Mesendoderm (in vitro differentiated cells): ENCODE data around the gene CDK14.

Experiments used
- DNase-seq: peaks from one replicate; pipeline ENCODE4 v3.0.0; 2013
- H2AK5ac ChIP-seq: 2 replicates; pipeline ENCODE4 v1.6.1; 2013; ENCODE audit warnings: low read length, inconsistent platforms
- H2BK120ac ChIP-seq: 2 replicates; pipeline ENCODE4 v1.6.1; 2013; ENCODE audit warnings: low read depth, mild to moderate bottlenecking, low read length, moderate library complexity, mixed read lengths
- H2BK15ac ChIP-seq: replicated peaks from 2 replicates; pipeline ENCODE4 v1.6.1; 2013; ENCODE audit warnings: low read depth, mild to moderate bottlenecking, moderate library complexity
- H2BK5ac ChIP-seq: 2 replicates; pipeline ENCODE4 v1.6.1; 2013; ENCODE audit warnings: low read length, inconsistent platforms
- H3K18ac ChIP-seq: 2 replicates; pipeline ENCODE4 v1.6.1; 2013; ENCODE audit warnings: mild to moderate bottlenecking, low read length, mixed read lengths
- H3K23ac ChIP-seq: one replicate; pipeline ENCODE4 v1.6.1; 2013; ENCODE audit warnings: low read length
- H3K27ac ChIP-seq: 2 replicates; pipeline ENCODE4 v1.5.1; 2013; ENCODE audit warnings: low read depth, mild to moderate bottlenecking, inconsistent platforms, low read length, moderate library complexity
- H3K27me3 ChIP-seq: 2 replicates; pipeline ENCODE4 v1.6.1; 2013; ENCODE audit warnings: low read length, control low read depth, mild to moderate bottlenecking, inconsistent platforms; ENCODE audit not compliant: insufficient read depth, poor library complexity
- H3K36me3 ChIP-seq: 2 replicates; pipeline ENCODE4 v1.6.1; 2013; ENCODE audit warnings: low read length, inconsistent platforms; ENCODE audit not compliant: control insufficient read depth, insufficient read depth
- H3K4ac ChIP-seq: one replicate; pipeline ENCODE4 v1.6.1; 2013; ENCODE audit warnings: low read depth, mild to moderate bottlenecking, low read length, moderate library complexity
- H3K4me1 ChIP-seq: 2 replicates; pipeline ENCODE4 v1.6.1; 2013; ENCODE audit warnings: low read depth, low read length, inconsistent platforms; ENCODE audit not compliant: control insufficient read depth
- H3K4me2 ChIP-seq: 2 replicates; pipeline ENCODE4 v1.6.1; 2013; ENCODE audit warnings: low read length
- H3K4me3 ChIP-seq: 2 replicates; pipeline ENCODE4 v1.5.1; 2013; ENCODE audit warnings: mild to moderate bottlenecking, low read length
- H3K56ac ChIP-seq: one replicate; pipeline ENCODE4 v1.6.1; 2013; ENCODE audit warnings: low read length
- H3K79me1 ChIP-seq: 2 replicates; pipeline ENCODE4 v1.6.1; 2013; ENCODE audit warnings: low read length, inconsistent platforms
- H3K79me2 ChIP-seq: 2 replicates; pipeline ENCODE4 v1.6.1; 2013; ENCODE audit warnings: mild to moderate bottlenecking, low read length; ENCODE audit not compliant: control insufficient read depth, insufficient read depth
- H3K9ac ChIP-seq: 2 replicates; pipeline ENCODE4 v1.6.1; 2013; ENCODE audit warnings: low read length, inconsistent platforms
- H4K5ac ChIP-seq: one replicate; pipeline ENCODE4 v1.6.1; 2013; ENCODE audit warnings: low read length
- H4K8ac ChIP-seq: one replicate; pipeline ENCODE4 v1.6.1; 2013; ENCODE audit warnings: low read depth, mild to moderate bottlenecking, control low read depth, low read length, moderate library complexity
- WGBS: extraction: QIAGEN DNeasy Blood & Tissue Kit; methylation state at CpG from one replicate; pipeline ENCODE4 v1.1.7; 2013; ENCODE audit warnings: low lambda C conversion rate, missing lambda C conversion rate; ENCODE audit not compliant: insufficient coverage; ENCODE audit errors: extremely low coverage; 5-methylcytosine and 5-hydroxymethylcytosine counted together

Gene CDK14

GRCh38 chr7:91029688-91030087, 433.6 kb downstream of the CDK14 start:
- Histone ChIP-seq H3K18ac (no peak overlapping the region), H2AK5ac (no peak overlapping the region), H3K56ac (no peak overlapping the region), H3K27me3 (no peaks in the 10 kb centered on the region), H3K27ac (no peak overlapping the region), H3K79me1 (no peaks in the 10 kb centered on the region), H4K5ac (no peak overlapping the region), H3K23ac (no peak overlapping the region), H3K79me2 (no peaks in the 10 kb centered on the region), H2BK5ac (no peak overlapping the region), H3K4ac (no peak overlapping the region), H2BK15ac (no peak overlapping the region), H3K9ac (no peak overlapping the region), H2BK120ac (no peak overlapping the region), H4K8ac (no peak overlapping the region), H3K4me2 (no peak overlapping the region), H3K4me1 (peaks cover 6% of the 10 kb centered on the region), H3K36me3 (no peaks in the 10 kb centered on the region), H3K4me3 (no peak overlapping the region)
- DNase-seq = no peak

GRCh38 chr7:91030680-91031380, 434.7 kb downstream of the CDK14 start:
- H2AK5ac ChIP-seq = no peak overlapping the region
- no peaks in the 10 kb centered on the region for H3K79me2 ChIP-seq
- H3K4me2 ChIP-seq = no peak overlapping the region
- H2BK15ac ChIP-seq = no peak overlapping the region
- no peak overlapping the region for H3K9ac ChIP-seq
- no peak overlapping the region for H4K5ac ChIP-seq
- H2BK120ac ChIP-seq = no peak overlapping the region
- no peak overlapping the region for H3K4ac ChIP-seq
- H3K4me3 ChIP-seq = no peak overlapping the region
- no peaks in the 10 kb centered on the region for H3K27me3 ChIP-seq
- no peak overlapping the region for H3K56ac ChIP-seq
- peak overlapping the region; percentile 33 for H3K27ac ChIP-seq
- peak overlapping the region; percentile 8 for H3K18ac ChIP-seq
- DNase-seq = peak; percentile 51
- peaks cover 6% of the 10 kb centered on the region for H3K4me1 ChIP-seq
- no peaks in the 10 kb centered on the region for H3K36me3 ChIP-seq
- H3K23ac ChIP-seq = no peak overlapping the region
- H3K79me1 ChIP-seq = no peaks in the 10 kb centered on the region
- no peak overlapping the region for H2BK5ac ChIP-seq
- no CpG with 5 or more reads among the region's 5 CpGs for WGBS
- no peak overlapping the region for H4K8ac ChIP-seq

GRCh38 chr7:91031757-91032156, 435.6 kb downstream of the CDK14 start:
- no CpG with 5 or more reads among the region's 4 CpGs for WGBS
- no peak overlapping the region for H2AK5ac ChIP-seq
- H4K8ac ChIP-seq = no peak overlapping the region
- no peaks in the 10 kb centered on the region for H3K79me1 ChIP-seq
- no peak overlapping the region for H3K18ac ChIP-seq
- H3K27me3 ChIP-seq = no peaks in the 10 kb centered on the region
- no peak overlapping the region for H3K4me2 ChIP-seq
- peak; percentile 72 for DNase-seq
- peaks cover 6% of the 10 kb centered on the region for H3K4me1 ChIP-seq
- H3K23ac ChIP-seq = no peak overlapping the region
- no peaks in the 10 kb centered on the region for H3K36me3 ChIP-seq
- H2BK5ac ChIP-seq = no peak overlapping the region
- H2BK15ac ChIP-seq = no peak overlapping the region
- no peak overlapping the region for H3K27ac ChIP-seq
- H3K4ac ChIP-seq = no peak overlapping the region
- H3K56ac ChIP-seq = no peak overlapping the region
- no peak overlapping the region for H3K4me3 ChIP-seq
- H3K79me2 ChIP-seq = no peaks in the 10 kb centered on the region
- H3K9ac ChIP-seq = no peak overlapping the region
- H2BK120ac ChIP-seq = no peak overlapping the region
- no peak overlapping the region for H4K5ac ChIP-seq

GRCh38 chr7:91033574-91033973, 437.5 kb downstream of the CDK14 start:
- DNase-seq = no peak
- Histone ChIP-seq H3K4me1 (peaks cover 6% of the 10 kb centered on the region), H2AK5ac (no peak overlapping the region), H3K27ac (no peak overlapping the region), H3K79me2 (no peaks in the 10 kb centered on the region), H4K5ac (no peak overlapping the region), H4K8ac (no peak overlapping the region), H2BK5ac (no peak overlapping the region), H3K4me3 (no peak overlapping the region), H3K23ac (no peak overlapping the region), H3K79me1 (no peaks in the 10 kb centered on the region), H3K9ac (no peak overlapping the region), H2BK120ac (no peak overlapping the region), H3K4ac (no peak overlapping the region), H3K56ac (no peak overlapping the region), H3K4me2 (no peak overlapping the region), H3K36me3 (no peaks in the 10 kb centered on the region), H3K18ac (no peak overlapping the region), H3K27me3 (no peaks in the 10 kb centered on the region), H2BK15ac (no peak overlapping the region)
- no CpG with 5 or more reads among the region's 2 CpGs for WGBS

GRCh38 chr7:91034459-91035368, 438.6 kb downstream of the CDK14 start:
- no peak overlapping the region for H3K18ac ChIP-seq

More at GRCh38 chr7:91034459-91035368, 438.6 kb downstream of the CDK14 start:
- H3K27me3 ChIP-seq = no peaks in the 10 kb centered on the region
- no peak overlapping the region for H2BK5ac ChIP-seq
- peak; percentile 57 for DNase-seq
- no peak overlapping the region for H4K5ac ChIP-seq
- H3K9ac ChIP-seq = no peak overlapping the region
- H2BK120ac ChIP-seq = no peak overlapping the region
- no peak overlapping the region for H3K4me2 ChIP-seq
- no peaks in the 10 kb centered on the region for H3K79me2 ChIP-seq
- no peak overlapping the region for H2AK5ac ChIP-seq
- H4K8ac ChIP-seq = no peak overlapping the region
- no peak overlapping the region for H3K56ac ChIP-seq
- no peak overlapping the region for H3K4me3 ChIP-seq
- no peaks in the 10 kb centered on the region for H3K79me1 ChIP-seq
- peaks cover 6% of the 10 kb centered on the region for H3K4me1 ChIP-seq
- no peaks in the 10 kb centered on the region for H3K36me3 ChIP-seq
- H3K27ac ChIP-seq = no peak overlapping the region
- no peak overlapping the region for H2BK15ac ChIP-seq
- no CpG with 5 or more reads among the region's 1 CpG for WGBS
- no peak overlapping the region for H3K4ac ChIP-seq
- no peak overlapping the region for H3K23ac ChIP-seq
